HCEC 1CT (cell line): ENCODE measurements around the gene MPI.
"Not testable (repeated sequence)": the region's sequence is repeated elsewhere in the genome, so short reads cannot be mapped to it uniquely, and the experiment has no call there.

Source experiments
- DNase-seq: peaks from one replicate; pipeline ENCODE4 v3.0.0-alpha.2; 2017

Gene MPI

GRCh38 chr15:74893627-74894026 is 3.8 kb downstream of the MPI start:
- DNase-seq: no peak

- DNase-seq: not testable (repeated sequence)
Measured at GRCh38 chr15:74894383-74894782, 4.5 kb downstream of the MPI start.

GRCh38 chr15:74895830-74896229 is 6.0 kb downstream of the MPI start:
- DNase-seq: no peak

DNA sequence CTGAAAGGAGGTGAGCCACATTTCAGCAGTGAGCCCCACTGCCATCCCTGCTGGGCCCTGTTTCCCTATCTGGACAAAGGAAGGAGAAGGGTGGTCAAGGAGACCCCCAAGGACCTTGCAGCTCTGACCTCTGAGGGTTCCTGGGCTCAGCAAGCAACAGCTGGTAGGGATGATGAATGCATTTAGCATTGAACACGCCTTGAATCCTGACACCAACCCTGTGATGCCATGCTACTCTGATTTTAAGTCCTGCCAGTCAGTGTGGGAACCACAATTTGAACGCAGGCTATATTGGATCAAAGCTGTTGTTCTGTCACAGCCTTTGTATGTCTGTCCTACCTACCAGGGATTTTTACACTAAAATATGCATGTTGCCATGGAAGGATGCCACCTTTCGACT is 6.5 kb downstream of the MPI start:
- no peak for DNase-seq

DNA sequence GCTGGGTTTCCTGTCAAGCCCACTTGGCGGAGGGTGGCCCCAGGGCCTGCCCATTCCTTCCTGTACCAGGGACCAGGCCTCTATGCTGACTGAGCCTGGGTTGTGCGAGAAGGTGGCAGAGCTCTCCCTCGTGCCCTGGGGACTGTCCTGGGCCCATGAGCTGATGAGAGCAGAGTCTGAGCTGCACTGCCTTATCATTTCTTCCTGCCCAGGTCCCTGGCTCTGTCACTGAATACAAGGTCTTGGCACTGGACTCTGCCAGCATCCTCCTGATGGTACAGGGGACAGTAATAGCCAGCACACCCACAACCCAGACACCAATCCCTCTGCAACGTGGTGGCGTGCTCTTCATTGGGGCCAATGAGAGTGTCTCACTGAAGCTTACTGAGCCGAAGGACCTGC is 7.5 kb downstream of the MPI start:
- no peak for DNase-seq

DNA sequence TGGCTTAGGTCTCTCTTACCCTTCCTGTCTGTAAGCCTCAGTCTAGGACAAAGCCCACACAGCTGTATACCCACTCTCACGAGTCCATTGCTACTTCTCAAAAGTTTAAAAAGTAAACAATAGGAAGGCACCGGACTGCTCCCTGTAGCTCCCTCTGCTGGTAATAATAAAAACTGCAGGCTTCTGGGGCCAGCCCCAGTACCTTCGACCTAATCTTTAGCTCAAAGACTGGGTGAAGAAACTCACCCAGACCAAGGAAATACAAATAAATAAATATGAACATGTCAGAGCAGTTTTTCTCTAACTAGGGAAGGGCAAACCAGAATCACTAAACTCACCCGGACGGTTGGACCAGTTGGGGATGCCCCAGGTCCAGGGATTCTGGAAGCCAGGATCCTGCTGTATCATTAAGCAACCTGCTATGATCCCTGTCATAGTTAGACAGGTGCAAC is 11.8 kb downstream of the MPI start:
- DNase-seq: peak; percentile 66

DNA sequence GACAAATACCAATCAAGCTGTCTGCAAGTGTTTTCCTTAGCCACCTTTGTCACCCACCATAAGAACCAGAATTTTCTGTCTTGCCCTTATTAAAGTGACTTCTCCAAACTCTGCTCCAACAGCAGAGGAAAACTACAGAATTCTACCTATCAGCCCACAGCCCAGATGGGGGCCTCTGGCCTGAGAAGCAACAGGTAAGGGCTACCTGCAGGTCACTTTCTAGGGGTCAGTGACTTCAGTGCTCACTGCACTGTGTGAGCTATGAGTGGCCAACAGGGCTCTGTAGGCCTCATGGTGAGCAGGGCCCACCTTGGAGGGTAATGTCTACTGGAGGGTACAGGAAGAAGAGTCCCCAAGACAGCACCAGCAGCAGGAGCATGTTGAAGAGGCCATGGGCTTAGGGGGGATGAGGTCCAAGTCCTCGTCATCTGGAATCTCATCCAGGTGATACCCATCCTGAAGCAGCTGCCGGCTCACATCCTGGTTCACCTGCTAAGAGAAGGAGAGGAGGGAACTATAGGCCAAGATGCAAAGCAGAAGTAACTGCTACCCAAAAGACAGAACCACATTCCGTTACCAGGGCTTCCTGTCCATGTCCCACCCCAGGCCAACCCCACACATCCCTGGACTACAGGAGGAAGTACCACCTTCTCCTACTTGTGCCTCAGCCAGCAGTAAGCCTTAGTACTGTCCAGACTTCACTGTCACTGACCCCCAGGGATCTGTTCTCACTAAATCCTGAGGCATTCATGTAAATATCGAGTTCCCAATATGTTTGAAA is 12.6 kb downstream of the MPI start:
- no peak for DNase-seq

- no peak for DNase-seq
Measured at GRCh38 chr15:74903676-74904075, 13.8 kb downstream of the MPI start.

GRCh38 chr15:74904190-74904805 is 14.5 kb downstream of the MPI start:
- DNase-seq: no peak

DNA sequence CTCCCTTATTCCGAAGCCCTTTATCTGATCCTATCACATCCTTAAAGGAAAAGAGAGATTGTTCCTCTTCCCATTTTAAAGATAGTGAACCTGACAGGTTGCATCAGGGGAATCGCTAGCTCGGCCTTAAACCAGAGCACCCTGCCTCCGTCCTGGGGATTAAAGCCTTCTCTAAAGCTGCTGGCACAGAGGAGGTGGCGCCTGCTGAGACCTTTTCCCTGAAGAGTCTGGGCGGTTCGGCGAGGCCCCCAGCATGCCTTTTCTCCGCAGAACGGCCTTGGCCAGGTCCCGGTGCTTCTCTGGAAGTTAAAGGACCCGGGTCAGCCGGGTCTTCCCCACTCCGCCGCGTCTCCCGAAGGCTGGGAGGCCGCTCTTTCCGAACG is 16.2 kb downstream of the MPI start:
- peak; percentile 25 for DNase-seq

GRCh38 chr15:74906450-74907162 is 16.8 kb downstream of the MPI start, which contains the start of gene FAM219B:
Gene FAM219B, minus strand, starts transcription at chr15:74906851. Its CDS starts 51 bp downstream, at chr15:74906800.
- DNase-seq: peak; percentile 84

DNA sequence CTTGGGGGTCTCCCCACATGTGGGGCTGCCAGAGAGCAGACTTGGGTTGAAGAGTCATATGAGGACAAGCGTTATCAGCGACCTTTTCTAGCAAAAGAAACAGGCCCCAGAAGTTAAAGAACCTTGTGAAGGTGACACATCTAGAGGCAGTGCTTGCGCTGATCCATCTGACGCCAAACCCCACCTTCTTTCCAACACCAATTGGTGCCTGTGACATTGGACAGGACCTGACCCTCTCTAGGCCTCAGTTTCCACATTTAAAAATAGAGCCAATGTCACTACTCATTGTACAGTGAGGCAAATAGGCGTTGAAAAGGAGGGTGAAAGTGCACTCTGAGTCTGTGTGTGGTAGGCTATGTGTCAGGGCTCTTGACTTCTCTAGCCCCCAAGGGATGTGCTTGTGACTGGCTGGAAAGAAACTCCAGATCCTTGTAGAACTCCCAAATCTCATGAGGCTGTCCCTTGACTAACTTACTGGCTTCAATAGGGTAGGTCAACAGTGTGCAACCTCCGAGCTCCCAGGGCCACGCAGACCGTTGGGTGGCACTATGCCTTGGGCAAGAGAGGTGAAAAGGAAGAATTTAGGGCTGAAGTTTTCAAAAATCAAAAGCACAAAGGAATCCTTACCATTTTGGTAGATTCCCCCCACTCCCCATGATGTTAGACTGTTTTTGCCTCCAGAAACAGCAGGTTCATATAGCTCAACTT is 17.5 kb downstream of the MPI start:
- DNase-seq: no peak

DNA sequence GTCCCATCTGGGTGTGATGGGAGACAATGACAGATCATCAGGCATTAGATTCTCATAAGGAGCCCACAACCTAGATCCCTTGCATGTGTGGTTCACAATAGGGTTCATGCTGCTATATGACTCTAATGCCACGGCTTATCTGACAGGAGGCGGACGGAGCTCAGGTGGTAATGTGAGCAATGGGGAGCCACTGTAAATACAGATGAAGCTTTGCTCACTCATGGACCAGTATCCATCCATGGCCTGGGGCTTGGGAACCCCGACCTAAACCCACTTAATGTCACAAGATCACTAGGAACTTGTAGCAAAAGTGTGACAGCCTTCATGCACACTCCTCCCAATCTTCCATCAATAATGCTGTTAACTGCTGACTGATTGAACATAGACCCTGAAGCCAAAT is 18.8 kb downstream of the MPI start:
- no peak for DNase-seq

GRCh38 chr15:74913041-74913440 is 23.2 kb downstream of the MPI start:
- no peak for DNase-seq

DNA sequence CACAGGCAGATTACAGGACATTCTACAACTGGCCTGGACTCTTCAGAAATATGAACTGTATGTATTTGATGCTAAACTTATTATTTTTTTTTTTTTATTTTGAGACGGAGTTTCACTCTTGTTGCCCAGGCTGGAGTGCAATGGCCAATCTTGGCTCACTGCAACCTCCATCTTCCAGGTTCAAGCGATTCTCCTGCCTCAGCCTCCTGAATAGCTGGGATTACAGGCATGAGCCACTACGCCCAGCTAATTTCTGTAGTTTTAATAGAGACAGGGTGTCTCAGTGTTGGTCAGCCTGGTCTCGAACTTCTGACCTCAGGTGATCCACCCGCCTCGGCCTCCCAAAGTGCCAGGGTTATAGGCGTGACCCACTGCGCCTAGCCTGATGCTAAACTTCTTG is 24.0 kb downstream of the MPI start:
- DNase-seq: not testable (repeated sequence)

DNA sequence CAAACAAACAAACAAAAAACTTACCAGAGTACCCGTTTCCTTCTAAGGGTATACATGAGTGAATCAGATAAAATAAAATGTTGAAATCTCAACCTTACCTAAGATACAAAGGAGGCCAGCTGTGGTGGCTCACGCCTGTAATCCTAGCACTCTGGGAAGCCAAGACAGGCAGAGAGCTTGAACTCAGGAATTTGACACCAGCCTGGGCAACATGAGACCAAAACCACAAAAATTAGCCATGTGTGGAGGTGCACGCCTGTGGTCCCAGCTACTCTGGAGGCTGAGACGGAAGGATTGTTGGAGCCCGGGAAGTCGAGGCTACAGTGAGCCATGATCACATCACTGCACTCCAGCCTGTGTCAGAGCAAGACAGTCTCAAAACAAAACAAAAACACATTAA is 27.8 kb downstream of the MPI start:
- peak; percentile 21 for DNase-seq

DNA sequence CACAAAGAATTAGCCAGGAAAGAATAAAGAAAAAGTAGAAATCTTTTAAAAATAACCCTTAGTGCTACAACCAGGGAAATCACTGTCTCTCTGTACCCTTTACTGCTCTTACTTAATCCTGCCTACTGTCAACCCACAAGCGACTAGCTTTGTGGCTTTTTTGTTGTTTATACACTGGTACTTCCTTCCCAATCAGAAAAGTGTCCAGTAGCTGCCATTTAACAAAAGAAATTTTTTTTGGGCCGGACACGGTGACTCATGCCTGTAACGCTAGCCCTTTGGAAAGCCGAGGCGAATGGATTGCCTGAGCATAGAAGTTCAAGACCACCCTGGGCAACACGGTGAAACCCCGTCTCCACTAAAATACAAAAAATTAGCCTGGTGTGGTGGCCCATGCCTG is 30.6 kb downstream of the MPI start:
- DNase-seq: no peak

DNA sequence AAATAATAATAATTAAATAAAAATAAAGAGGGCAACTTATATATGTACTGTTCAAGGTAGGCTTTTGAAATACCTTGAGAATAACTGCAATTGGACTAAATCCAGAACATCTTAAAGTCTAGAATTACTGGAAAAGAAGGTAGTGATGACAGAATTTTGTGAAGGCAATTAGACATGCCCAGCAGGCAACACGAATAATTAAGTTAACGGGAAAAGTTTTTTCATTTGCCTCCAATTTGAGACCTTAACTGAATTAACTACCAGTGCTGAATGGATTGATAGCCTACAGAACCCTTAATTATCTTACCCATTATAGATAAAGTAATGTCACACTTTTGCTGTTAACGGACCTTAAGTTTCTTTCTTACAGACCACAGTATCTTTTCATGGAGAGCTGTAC is 34.7 kb downstream of the MPI start:
- DNase-seq: no peak

GRCh38 chr15:74928771-74929198 is 38.9 kb downstream of the MPI start:
- no peak for DNase-seq

DNA sequence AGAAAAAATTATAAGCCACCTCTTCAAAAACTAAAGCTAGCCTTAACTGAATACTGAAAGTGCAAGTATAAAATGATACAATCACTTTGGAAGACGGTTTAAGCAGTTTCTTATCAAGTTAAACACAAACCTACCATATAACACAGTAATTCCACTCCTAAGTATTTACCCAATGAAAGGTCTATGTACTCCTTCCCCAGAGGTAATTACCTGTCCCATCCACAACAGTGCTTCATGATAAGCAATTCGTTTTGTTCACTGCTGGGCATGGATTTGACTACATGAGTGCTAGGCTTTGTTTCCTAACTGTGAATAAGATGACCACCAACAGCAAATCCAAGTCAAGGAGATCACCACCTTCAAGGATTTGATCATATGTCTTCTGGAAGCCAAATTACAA is 43.7 kb downstream of the MPI start:
- DNase-seq: no peak

DNA sequence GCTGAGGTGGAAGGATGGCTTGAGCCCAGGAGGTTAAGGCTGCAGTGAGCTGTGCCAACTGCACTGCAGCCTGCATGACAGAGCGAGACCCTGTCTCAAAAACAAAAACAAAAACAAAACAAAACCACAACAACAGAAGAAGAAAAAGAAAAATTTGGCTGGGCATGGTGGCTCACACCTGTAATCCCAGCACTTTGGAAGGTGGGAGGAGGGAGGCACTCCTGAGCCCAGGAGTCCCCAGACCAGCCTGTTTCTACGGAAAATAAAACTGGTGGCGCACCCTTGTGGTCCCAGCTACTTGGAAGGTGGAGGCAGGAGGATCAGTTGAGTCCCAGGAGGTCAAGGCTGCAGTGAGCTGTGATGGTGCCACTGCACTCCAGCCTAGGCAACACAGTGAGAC is 45.4 kb downstream of the MPI start:
- DNase-seq: not testable (repeated sequence)

DNA sequence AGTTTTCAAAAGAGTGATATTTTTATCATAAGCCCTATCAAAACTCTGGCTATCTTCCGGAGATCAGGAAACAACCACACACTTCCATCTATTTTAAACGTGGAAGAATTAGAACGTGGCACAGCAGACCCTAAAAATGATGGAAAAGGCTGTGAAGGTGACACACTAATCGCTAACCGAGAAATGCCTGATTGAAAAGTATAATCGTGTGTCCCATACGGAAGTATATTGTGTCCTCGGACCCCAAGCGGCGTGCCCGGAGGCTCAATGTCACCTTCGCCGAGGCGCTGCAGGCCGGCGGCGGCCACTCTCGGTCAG is 47.4 kb downstream of the MPI start:
- DNase-seq: no peak

DNA sequence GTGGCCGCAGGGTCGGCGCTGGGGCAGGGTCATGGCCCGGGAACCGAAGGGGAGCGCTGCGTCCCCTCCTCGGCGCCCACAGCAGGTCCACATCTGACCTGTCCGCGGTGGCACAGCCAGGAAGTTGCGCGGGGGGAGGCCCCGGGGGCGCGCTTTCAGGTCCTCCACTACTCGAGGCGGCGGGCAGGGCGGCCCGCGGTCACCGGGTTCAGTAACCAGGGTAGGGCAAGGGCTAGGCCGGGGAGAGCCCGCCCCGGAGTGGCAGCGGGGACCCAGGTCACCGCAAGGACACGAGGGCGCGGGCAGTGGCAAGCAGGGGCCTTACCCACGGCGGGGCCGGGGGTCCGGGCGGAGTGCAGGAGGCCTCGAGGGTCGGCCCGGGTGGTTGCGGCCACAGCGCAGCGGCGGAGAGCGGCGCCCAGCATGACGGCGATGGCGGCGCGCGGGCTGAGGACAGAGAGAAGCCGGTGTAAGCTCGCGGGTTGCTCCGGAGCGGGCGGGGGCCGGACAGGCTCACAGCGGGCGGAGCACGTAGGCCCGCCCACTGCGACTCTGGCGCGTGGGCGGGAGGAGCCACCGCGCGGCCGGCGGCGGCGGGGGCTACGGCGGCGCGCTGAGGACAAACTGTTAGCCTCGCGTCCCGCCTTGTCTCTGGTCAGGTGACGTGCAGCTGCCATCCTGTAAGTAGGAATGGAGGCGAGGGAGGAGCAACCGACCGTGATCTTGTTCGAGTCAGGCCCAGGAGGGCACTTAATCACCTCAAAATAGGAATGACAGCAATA is 47.9 kb downstream of the MPI start, which contains the start of gene COX5A:
COX5A (minus strand) TSS at position 484 of the 782 bp plus-strand sequence; CDS start at position 425, 59 bp downstream.
- peak; percentile 97 for DNase-seq
